ENCODE measurements around the gene ARID3C.

DNA sequence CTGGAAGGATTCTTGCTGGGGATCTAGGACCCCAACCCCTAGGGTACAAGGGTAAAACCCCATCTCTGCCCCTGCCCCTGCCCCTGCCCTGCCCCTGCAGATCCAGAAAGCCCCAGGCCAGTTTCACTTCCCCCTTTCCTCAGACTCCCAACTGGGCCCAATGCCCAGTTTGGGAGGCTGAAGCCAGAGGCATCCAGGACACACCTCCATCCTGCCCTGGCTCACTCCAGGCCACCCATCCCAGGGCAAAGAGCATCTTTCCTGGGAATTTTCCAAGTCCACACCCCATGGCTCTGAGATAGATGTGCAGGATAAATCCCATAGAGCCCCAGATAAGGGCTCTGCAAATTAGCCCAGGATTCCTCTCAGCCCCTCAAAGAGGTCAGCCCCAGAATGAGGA, 56.8 kb downstream of the ARID3C start:
- TF ChIP-seq, protein P1, sequence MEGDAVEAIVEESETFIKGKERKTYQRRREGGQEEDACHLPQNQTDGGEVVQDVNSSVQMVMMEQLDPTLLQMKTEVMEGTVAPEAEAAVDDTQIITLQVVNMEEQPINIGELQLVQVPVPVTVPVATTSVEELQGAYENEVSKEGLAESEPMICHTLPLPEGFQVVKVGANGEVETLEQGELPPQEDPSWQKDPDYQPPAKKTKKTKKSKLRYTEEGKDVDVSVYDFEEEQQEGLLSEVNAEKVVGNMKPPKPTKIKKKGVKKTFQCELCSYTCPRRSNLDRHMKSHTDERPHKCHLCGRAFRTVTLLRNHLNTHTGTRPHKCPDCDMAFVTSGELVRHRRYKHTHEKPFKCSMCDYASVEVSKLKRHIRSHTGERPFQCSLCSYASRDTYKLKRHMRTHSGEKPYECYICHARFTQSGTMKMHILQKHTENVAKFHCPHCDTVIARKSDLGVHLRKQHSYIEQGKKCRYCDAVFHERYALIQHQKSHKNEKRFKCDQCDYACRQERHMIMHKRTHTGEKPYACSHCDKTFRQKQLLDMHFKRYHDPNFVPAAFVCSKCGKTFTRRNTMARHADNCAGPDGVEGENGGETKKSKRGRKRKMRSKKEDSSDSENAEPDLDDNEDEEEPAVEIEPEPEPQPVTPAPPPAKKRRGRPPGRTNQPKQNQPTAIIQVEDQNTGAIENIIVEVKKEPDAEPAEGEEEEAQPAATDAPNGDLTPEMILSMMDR (IDR thresholded peaks at IDR 0.05; ENCODE audit: extremely low read depth in 1 of 2, insufficient read depth in 1 of 2, low read depth in 1 of 2, low read length in 2 of 2): no peak
- TF ChIP-seq GATA2 (IDR thresholded peaks at IDR 0.05; ENCODE audit: insufficient read depth, insufficient read length, low read depth, low read length): no peak
- no peak for TF ChIP-seq EZH2 (IDR thresholded peaks at IDR 0.05; ENCODE audit: borderline replicate concordance, low read depth, low read length, severe bottlenecking)
- no peak for TF ChIP-seq POLR2A (IDR thresholded peaks at IDR 0.05; ENCODE audit: low read depth, low read length)
- no peak for TF ChIP-seq POLR2AphosphoS5 (IDR thresholded peaks at IDR 0.05; ENCODE audit: insufficient read depth, low read depth, low read length)
- no peak for TF ChIP-seq JUN (IDR thresholded peaks at IDR 0.05; ENCODE audit: borderline replicate concordance, insufficient read depth, insufficient read length, low read depth)

Measured in endothelial cell of umbilical vein (primary cell).